HUES64 (cell line): ENCODE results near the gene LIN28A.
"Not testable (repeated sequence)": the region's sequence is repeated elsewhere in the genome, so short reads cannot be mapped to it uniquely, and the experiment has no call there.

Source experiments
- H3K27ac ChIP-seq: 2 replicates; pipeline ENCODE4 v1.7.0; 2013; ENCODE audit warnings: low read depth, low read length, inconsistent platforms
- H3K27me3 ChIP-seq: 2 replicates; pipeline ENCODE4 v1.6.1; 2013; ENCODE audit warnings: mild to moderate bottlenecking, low read length; ENCODE audit not compliant: insufficient read depth
- H3K36me3 ChIP-seq: 2 replicates; pipeline ENCODE4 v1.6.1; 2013; ENCODE audit warnings: mild to moderate bottlenecking, low read length; ENCODE audit not compliant: insufficient read depth
- H3K4me1 ChIP-seq: 2 replicates; pipeline ENCODE4 v1.6.1; 2013; ENCODE audit warnings: mild to moderate bottlenecking, low read length, moderate library complexity; ENCODE audit not compliant: insufficient read depth
- H3K4me3 ChIP-seq: 2 replicates; pipeline ENCODE4 v1.5.1; 2013; ENCODE audit warnings: mild to moderate bottlenecking, low read length, moderate library complexity
- H3K9ac ChIP-seq: 2 replicates; pipeline ENCODE4 v1.6.1; 2013; ENCODE audit warnings: mild to moderate bottlenecking, low read depth, low read length
- H3K9me3 ChIP-seq: 2 replicates; pipeline ENCODE4 v1.6.1; 2013; ENCODE audit warnings: low read depth, low read length; ENCODE audit not compliant: insufficient read depth
- WGBS: fragments of 150-250, 120-280 bp; methylation state at CpG from one replicate; pipeline ENCODE4 v1.1.7; 2013; ENCODE audit warnings: missing lambda C conversion rate; 5-methylcytosine and 5-hydroxymethylcytosine counted together

Gene LIN28A

GRCh38 chr1:26372611-26373010 lies 38.0 kb upstream of the LIN28A start, which contains the start of gene ZNF683:
TSS of gene ZNF683 (minus strand) at chr1:26372750. CDS start at chr1:26368571, 4,179 bp downstream.
- not testable (repeated sequence) for H3K36me3 ChIP-seq, H3K27me3 ChIP-seq, H3K27ac ChIP-seq, H3K4me3 ChIP-seq, H3K4me1 ChIP-seq, H3K9me3 ChIP-seq, H3K9ac ChIP-seq
- WGBS, result 91% methylated on average over 3 of the region's 3 CpGs

GRCh38 chr1:26373281-26373680 lies 37.3 kb upstream of the LIN28A start:
- H3K9ac ChIP-seq, result no peak overlapping the region
- H3K27me3 ChIP-seq, result no peaks in the 10 kb centered on the region
- H3K36me3 ChIP-seq, result no peaks in the 10 kb centered on the region
- no peaks in the 10 kb centered on the region for H3K9me3 ChIP-seq
- H3K27ac ChIP-seq, result no peak overlapping the region
- H3K4me3 ChIP-seq, result no peak overlapping the region
- whole genome bisulfite sequencing, result 87% methylated on average over 4 of the region's 4 CpGs
- peaks cover 5% of the 10 kb centered on the region; the same call in 1 of the 2 replicates for H3K4me1 ChIP-seq

GRCh38 chr1:26373789-26374188 lies 36.8 kb upstream of the LIN28A start:
- H3K4me1 ChIP-seq, result peaks cover 5% of the 10 kb centered on the region; the same call in 1 of the 2 replicates
- H3K27me3 ChIP-seq, result no peaks in the 10 kb centered on the region
- WGBS, result 60% methylated on average over 2 of the region's 2 CpGs
- no peak overlapping the region for H3K4me3 ChIP-seq
- H3K36me3 ChIP-seq, result no peaks in the 10 kb centered on the region
- H3K9me3 ChIP-seq, result no peaks in the 10 kb centered on the region
- H3K9ac ChIP-seq, result no peak overlapping the region
- H3K27ac ChIP-seq, result no peak overlapping the region

DNA sequence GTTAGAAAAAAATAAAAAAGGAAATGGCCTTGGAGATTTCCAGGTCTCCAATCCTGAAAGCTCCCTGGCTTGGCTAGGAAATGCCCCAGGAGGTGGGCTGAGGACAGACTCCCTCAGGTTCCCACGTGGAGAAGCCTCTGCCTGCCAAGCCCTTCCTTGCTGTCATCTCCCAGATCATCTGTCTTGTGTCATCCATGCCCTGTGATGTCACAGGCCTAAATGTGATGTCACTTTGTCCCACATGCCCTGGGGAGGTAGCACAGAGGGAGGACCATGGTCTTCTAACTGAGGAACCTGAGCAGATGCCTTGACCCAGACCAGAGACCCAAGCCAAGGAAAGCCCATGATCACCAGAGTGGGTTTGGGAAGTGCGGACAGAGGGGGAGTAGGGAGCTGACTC lies 36.3 kb upstream of the LIN28A start:
- H3K27me3 ChIP-seq, H3K36me3 ChIP-seq, H3K4me1 ChIP-seq, H3K4me3 ChIP-seq, H3K27ac ChIP-seq, H3K9ac ChIP-seq, H3K9me3 ChIP-seq: not testable (repeated sequence)
- WGBS, result 48% methylated on average over 2 of the region's 2 CpGs

DNA sequence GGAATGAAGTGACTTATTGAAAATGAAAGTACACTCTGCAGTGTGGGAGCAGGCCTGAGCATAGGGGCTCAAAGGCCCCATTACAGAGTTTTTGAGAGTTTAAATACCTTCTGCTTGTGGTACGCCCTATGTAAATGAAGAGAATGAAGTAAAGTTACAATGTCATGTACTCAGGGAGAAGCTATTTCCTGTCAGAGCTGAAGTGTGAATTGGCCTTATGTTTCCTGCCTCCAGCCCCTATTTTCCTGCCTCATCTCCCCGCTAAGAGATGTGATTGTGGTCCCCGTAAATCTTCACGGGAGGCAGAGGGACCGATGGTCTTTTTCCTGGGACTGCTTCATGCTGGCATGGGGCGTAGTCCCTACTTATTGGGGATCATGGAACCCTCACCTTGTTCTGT lies 35.5 kb upstream of the LIN28A start:
- Histone ChIP-seq H3K9me3 (no peaks in the 10 kb centered on the region), H3K27me3 (no peaks in the 10 kb centered on the region), H3K27ac (no peak overlapping the region), H3K4me1 (peaks cover 5% of the 10 kb centered on the region; the same call in 1 of the 2 replicates), H3K36me3 (no peaks in the 10 kb centered on the region), H3K9ac (no peak overlapping the region), H3K4me3 (no peak overlapping the region)
- whole genome bisulfite sequencing, result 77% methylated on average over 6 of the region's 6 CpGs

DNA sequence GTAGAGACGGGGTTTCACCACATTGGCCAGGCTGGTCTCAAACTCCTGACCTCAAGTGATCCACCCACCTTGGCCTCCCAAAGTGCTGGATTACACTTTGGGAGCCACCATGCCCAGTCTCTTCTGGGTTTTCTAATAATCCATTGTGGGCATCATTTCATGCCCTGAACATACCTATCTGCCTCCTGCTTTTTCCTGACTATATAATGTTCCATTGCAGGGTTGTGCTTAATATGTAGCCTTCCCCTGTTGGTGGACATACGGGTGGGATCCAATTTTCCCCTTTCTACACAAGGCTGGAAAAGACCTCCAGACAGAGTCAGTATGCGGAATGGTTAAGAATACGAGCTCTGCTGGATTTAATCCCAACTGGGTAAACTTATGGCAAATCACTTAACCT lies 34.6 kb upstream of the LIN28A start:
- Histone ChIP-seq H3K27me3 (no peaks in the 10 kb centered on the region), H3K4me3 (no peak overlapping the region), H3K36me3 (no peaks in the 10 kb centered on the region), H3K9me3 (no peaks in the 10 kb centered on the region), H3K4me1 (peaks cover 5% of the 10 kb centered on the region; the same call in 1 of the 2 replicates), H3K9ac (no peak overlapping the region), H3K27ac (no peak overlapping the region)
- WGBS, result 92% methylated on average over 4 of the region's 4 CpGs

- no peaks in the 10 kb centered on the region for H3K27me3 ChIP-seq
- no peaks in the 10 kb centered on the region for H3K36me3 ChIP-seq
- 73% methylated on average over 5 of the region's 5 CpGs for WGBS
- H3K9ac ChIP-seq, result no peak overlapping the region
- peaks cover 5% of the 10 kb centered on the region; the same call in 1 of the 2 replicates for H3K4me1 ChIP-seq
- no peaks in the 10 kb centered on the region for H3K9me3 ChIP-seq
- H3K4me3 ChIP-seq, result no peak overlapping the region
- no peak overlapping the region for H3K27ac ChIP-seq
These were observed 32.3 kb upstream of the LIN28A start for GRCh38 chr1:26378088-26378878.

DNA sequence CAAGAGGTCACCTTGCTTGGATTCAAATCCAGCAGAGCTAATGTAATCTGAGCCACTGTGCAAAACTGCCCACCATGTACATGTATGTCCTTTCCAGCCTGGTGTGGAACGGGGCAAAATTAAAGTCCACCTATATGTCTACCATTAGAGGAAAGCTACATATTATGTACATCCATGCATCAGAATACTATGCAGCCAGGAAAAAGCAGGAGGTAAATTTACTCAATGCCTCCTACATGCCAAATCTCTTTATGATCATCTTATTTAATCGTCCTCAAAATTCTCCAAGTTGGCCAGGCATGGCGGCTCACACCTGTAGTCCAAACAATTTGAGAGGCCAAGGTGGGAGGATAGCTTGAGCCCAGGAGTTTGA lies 31.8 kb upstream of the LIN28A start:
- Histone ChIP-seq H3K9me3 (no peaks in the 10 kb centered on the region), H3K4me1 (peaks cover 5% of the 10 kb centered on the region; the same call in 1 of the 2 replicates), H3K9ac (no peak overlapping the region), H3K4me3 (no peak overlapping the region), H3K27ac (no peak overlapping the region), H3K27me3 (no peaks in the 10 kb centered on the region), H3K36me3 (no peaks in the 10 kb centered on the region)
- WGBS, result 95% methylated on average over 3 of the region's 3 CpGs

DNA sequence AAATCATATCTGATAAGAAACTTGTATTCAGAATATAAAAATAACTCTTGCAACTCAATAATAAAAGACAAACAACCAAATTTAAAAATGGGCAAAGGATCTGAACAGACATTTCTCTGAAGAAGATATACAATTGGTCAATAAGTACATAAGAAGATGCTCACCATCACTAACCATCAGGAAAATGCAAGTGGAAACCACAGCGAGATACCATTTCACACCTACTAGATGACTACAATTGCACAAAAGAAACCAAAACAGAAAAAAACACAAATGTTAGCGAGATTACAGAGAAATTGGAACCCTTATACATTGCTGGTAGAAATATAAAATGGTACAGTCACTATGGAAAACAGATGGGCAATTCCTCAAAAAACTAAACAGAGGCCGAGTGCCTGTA lies 26.5 kb upstream of the LIN28A start:
- 96% methylated on average over 3 of the region's 3 CpGs for WGBS
- H3K27me3 ChIP-seq, result no peaks in the 10 kb centered on the region
- peaks cover 2% of the 10 kb centered on the region; the same call in 1 of the 2 replicates for H3K4me1 ChIP-seq
- no peak overlapping the region for H3K4me3 ChIP-seq
- H3K36me3 ChIP-seq, result no peaks in the 10 kb centered on the region
- no peak overlapping the region for H3K9ac ChIP-seq
- no peak overlapping the region for H3K27ac ChIP-seq
- H3K9me3 ChIP-seq, result no peaks in the 10 kb centered on the region

- H3K9ac ChIP-seq, H3K27me3 ChIP-seq, H3K9me3 ChIP-seq, H3K27ac ChIP-seq, H3K36me3 ChIP-seq, H3K4me1 ChIP-seq, H3K4me3 ChIP-seq: not testable (repeated sequence)
- 100% methylated on average over 3 of the region's 3 CpGs for WGBS
These were observed 25.6 kb upstream of the LIN28A start for GRCh38 chr1:26385063-26385462.

DNA sequence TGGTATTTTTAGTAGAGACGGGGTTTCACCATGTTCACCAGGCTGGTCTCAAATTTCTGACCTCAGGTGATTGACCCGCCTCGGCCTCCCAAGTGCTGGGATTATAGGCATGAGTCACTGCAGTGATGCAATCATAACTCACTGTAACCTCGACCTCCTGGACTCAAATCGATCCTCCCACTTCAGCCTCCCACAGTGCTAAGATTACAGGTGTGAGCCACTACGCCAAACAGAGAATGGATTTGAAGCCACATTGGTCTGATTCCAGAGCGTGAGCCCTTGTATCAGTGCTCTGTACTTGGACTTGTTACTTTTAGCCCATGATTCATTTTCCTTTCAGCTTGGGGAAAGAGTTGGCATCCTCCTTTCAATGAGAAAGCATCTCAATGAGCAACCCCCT lies 23.2 kb upstream of the LIN28A start:
- Histone ChIP-seq H3K36me3 (no peaks in the 10 kb centered on the region), H3K27ac (no peak overlapping the region), H3K9me3 (no peaks in the 10 kb centered on the region), H3K4me1 (peaks cover 2% of the 10 kb centered on the region), H3K9ac (no peak overlapping the region), H3K27me3 (no peaks in the 10 kb centered on the region), H3K4me3 (no peak overlapping the region)
- 87% methylated on average over 7 of the region's 7 CpGs for WGBS
